Activated CD8-positive, alpha-beta T cell treated with anti-CD3 and anti-CD28 coated beads, Interleukin-2, amount 10 ng/mL, durations not matched to agents 7 days and 5 days (primary cell): ENCODE data around the gene JAK3. TPM values are rescaled to one million over a fixed set of nuclear protein-coding genes. Genes with fewer than 3 reads are reported as not detected.
A peak's percentile ranks its signal among the peaks of the same experiment; 100 is the strongest.

ENCODE experiments used
- ATAC-seq: fragments of 150-1000 bp; cut with Tn5 transposase; one replicate; pipeline ENCODE4 v1.10.0; 2021; ENCODE audit warnings: moderate library complexity
- CTCF ChIA-PET: fragments of 350-600 bp; sonication (Branson Sonifier 250); formaldehyde crosslinking; loops from one replicate; lab custom pipeline; 2021; ENCODE audit warnings: antibody characterized with exemption; lab: Charles Lee
- POLR2A ChIA-PET: fragments of 350-600 bp; sonication (Branson Sonifier 250); formaldehyde crosslinking; loops from one replicate; lab custom pipeline; 2021; ENCODE audit warnings: antibody characterized with exemption; lab: Charles Lee
- DNase-seq: peaks from one replicate; pipeline ENCODE4 v3.0.0-alpha.2; 2020
- H3K27ac Mint-ChIP-seq: one replicate; pipeline ENCODE4 v1.8.0; 2021; ENCODE audit warnings: mild to moderate bottlenecking, mixed read lengths
- H3K27me3 Mint-ChIP-seq: one replicate; pipeline ENCODE4 v1.8.0; 2021; ENCODE audit warnings: low read depth, mixed read lengths
- H3K36me3 Mint-ChIP-seq: one replicate; pipeline ENCODE4 v1.8.0; 2021; ENCODE audit warnings: low read depth, mixed read lengths
- H3K4me1 Mint-ChIP-seq: one replicate; pipeline ENCODE4 v1.8.0; 2021; ENCODE audit warnings: low read depth, mixed read lengths
- H3K4me3 Mint-ChIP-seq: one replicate; pipeline ENCODE4 v1.8.0; 2021; ENCODE audit warnings: mild to moderate bottlenecking, mixed read lengths
- H3K9me3 Mint-ChIP-seq: one replicate; pipeline ENCODE4 v1.8.0; 2022; ENCODE audit warnings: mixed read lengths; ENCODE audit not compliant: insufficient read depth
- total RNA-seq, 2 experiments: library from RNA; stranded (reverse); gene quantifications; one replicate each; pipeline ENCODE4 v1.2.3, GENCODE V29; 2021

JAK3 gene
- total RNA-seq, 2 experiments from 2014 or later, result 125 to 127 TPM

DNA sequence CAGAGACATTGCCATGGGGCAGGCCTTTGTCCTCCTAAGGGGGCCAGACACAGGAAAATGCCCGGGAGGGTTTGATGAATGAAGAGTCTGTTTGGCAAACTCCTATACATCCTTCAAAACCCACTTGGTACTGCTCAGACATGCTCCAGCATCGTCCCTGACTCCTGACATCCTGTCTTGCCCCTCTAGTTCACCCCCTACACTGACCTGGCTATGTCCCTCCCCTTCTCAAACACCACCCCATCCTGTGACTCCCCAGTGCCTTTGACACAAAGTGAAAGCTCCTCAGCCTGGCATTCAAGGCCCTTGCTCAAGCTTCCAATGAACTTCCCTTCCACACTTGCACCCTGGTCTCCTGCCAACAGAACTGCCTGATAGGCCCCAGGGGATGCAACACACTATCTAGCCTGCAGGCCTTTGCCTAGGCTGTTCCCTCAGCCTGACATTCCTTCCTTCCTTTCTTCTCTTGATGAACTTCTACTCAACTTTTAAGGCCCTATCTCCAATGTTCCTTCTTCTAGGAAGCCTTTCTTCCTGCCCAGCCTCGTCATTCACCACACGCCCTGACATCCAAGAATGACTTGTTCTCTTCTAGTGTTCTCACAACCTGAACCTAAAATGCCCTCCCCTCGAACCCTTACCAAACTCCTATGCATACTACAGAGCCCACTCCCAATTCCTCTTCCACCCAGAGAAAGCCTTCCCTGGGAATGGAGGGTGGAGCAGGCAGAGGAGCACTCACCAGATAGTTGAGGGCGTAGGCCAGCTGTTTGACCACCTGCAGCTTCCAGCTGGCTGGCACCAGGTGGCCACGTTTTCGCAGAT lies 12.4 kb downstream of the JAK3 start:
- DNase-seq, result no peak

DNA sequence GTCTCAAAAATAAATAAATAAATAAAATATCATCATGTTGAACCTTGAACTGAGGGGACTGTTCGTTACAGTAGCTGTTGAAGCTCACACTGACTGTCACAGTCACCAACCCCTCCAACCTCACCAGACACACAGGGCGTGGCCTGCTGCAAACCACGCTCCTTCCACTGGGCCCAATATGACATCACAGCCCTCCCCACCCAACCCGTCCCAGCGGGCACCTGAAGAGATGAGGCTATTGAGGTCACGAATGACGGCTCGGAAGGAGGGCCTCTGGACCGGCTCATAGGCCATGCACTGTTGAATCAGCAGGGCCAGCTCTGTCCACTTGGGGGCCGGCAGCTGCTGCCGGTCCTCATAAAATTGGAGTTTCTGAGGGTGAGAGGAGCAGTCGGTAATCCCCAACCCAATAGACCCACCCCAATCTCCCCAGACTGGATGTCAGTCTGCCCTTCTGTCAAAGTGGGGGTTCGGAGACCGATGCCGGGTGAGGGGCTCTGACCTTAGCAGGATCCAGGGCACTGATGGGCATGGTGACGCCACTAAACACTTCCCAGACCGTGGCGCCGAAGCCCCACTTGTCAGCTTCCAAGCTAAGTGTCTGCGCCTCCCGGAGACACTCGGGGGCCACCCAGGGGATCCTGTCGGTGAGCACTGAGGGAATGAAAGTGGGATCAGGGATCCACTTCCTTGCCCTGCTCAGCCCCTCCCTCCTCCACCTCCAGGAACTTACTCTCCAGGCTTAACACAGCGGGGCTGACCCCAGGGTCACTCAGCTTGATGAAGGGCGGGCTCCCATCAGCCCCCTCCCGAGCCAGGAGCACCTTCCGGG lies 13.2 kb downstream of the JAK3 start:
- CTCF ChIA-PET, result interaction anchor here (1.2 kb wide), 1 partner anchor 16 kb away, joined by 3 read pairs; no protein-coding TSS in a partner anchor
- DNase-seq, result no peak
- POLR2A ChIA-PET, result interaction anchor here (1.3 to 2.5 kb wide), 2 partner anchors 10 to 12 kb away, joined by 3 to 12 read pairs; partner anchors contain the start of gene JAK3
- ATAC-seq, result no peak
- peaks cover 79% of the 10 kb centered on the region for H3K36me3 Mint-ChIP-seq
- peaks cover 6% of the 10 kb centered on the region for H3K9me3 Mint-ChIP-seq
- no peaks in the 10 kb centered on the region for H3K27me3 Mint-ChIP-seq
- no peak overlapping the region for H3K4me3 Mint-ChIP-seq
- H3K27ac Mint-ChIP-seq, result no peak overlapping the region
- H3K4me1 Mint-ChIP-seq, result peaks cover 12% of the 10 kb centered on the region

More for the DNA sequence above, 12.4 kb downstream of the JAK3 start:
- ChIA-PET POLR2A (interaction anchor here (1.2 to 2.5 kb wide), 3 partner anchors 11 to 22 kb away, joined by 3 to 12 read pairs (median 3); partner anchors contain the start of gene JAK3), CTCF (no interaction called here)
- peak overlapping the region; percentile 51 for H3K27ac Mint-ChIP-seq
- H3K27me3 Mint-ChIP-seq, result no peaks in the 10 kb centered on the region
- H3K4me1 Mint-ChIP-seq, result peaks cover 12% of the 10 kb centered on the region
- peaks cover 79% of the 10 kb centered on the region for H3K36me3 Mint-ChIP-seq
- H3K4me3 Mint-ChIP-seq, result no peak overlapping the region
- H3K9me3 Mint-ChIP-seq, result peaks cover 6% of the 10 kb centered on the region
- no peak for ATAC-seq

DNA sequence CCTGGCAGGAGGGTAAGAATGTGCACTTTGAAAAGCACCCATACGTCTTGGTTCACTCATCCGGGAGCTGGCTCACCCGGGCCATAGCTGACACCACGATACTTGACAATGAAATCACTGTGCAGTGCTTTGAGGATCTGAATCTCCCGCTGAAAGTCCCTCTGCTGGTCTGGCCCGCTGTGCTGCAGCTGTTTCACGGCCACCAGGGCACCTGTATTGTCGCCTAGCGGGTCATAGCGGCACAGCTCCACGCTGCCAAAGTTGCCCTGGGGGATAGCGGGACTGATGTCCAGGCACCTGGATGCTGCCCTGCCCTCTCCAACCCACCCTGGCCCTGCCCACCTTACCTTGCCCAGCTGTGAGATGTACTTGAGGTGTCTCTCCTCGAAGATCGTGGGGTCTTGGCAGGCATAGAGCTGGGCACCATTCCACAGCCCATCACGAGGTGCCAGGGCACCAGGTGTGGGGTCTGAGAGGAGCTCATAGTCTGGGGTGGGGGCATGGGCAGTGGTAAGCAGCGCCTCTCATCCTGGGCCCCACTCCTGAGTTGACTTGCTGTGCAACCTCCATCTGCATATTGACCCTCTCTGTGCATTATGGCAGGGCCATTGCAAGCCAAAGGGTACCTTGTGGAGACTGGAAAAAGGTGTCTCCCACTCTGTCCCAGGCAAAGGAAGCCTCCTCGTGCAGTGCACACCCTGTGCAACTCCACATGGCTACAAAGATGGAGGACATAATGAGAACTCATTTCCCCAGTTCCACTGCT lies 15.2 kb downstream of the JAK3 start:
- H3K27me3 Mint-ChIP-seq, result no peaks in the 10 kb centered on the region
- no peak for ATAC-seq
- peaks cover 74% of the 10 kb centered on the region for H3K36me3 Mint-ChIP-seq
- H3K27ac Mint-ChIP-seq, result no peak overlapping the region
- peaks cover 6% of the 10 kb centered on the region for H3K9me3 Mint-ChIP-seq
- no peak overlapping the region for H3K4me3 Mint-ChIP-seq
- H3K4me1 Mint-ChIP-seq, result peaks cover 14% of the 10 kb centered on the region
- ChIA-PET POLR2A (interaction anchor here (0.8 to 1.2 kb wide), 2 partner anchors 13 to 17 kb away, joined by 3 to 5 read pairs; no protein-coding TSS in a partner anchor), CTCF (no interaction called here)
- DNase-seq, result no peak

DNA sequence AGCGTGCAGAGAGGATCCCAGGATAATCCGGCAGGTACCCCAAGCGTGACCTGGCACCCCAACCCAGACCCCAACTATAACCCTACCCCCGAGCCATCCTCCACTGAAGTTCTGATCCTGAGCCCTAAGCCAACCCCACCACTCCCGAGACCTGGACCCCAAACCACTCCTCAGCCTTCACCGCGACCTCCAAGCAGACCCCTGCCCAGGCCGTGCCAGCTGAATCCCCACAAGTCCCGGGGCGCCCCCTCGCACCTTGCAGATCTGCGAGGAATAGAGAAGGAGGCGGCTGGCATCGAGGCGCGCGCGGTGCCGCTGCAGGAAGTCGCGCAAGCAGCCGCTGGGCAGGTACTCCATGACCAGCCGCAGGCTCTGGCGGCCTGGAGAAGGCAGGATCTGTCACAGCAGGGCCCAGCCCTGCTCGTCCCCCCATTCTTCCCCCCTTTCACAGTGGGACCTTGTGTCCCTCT lies 16.3 kb downstream of the JAK3 start:
- ChIA-PET CTCF (no interaction called here), POLR2A (interaction anchor here (0.7 kb wide), 1 partner anchor 10 kb away, joined by 4 read pairs; the partner anchor contains the start of gene INSL3)
- no peaks in the 10 kb centered on the region for H3K27me3 Mint-ChIP-seq
- H3K4me1 Mint-ChIP-seq, result peaks cover 14% of the 10 kb centered on the region
- H3K27ac Mint-ChIP-seq, result no peak overlapping the region
- H3K9me3 Mint-ChIP-seq, result peaks cover 6% of the 10 kb centered on the region
- DNase-seq (no peak), ATAC-seq (no peak)
- peaks cover 71% of the 10 kb centered on the region for H3K36me3 Mint-ChIP-seq
- no peak overlapping the region for H3K4me3 Mint-ChIP-seq

DNA sequence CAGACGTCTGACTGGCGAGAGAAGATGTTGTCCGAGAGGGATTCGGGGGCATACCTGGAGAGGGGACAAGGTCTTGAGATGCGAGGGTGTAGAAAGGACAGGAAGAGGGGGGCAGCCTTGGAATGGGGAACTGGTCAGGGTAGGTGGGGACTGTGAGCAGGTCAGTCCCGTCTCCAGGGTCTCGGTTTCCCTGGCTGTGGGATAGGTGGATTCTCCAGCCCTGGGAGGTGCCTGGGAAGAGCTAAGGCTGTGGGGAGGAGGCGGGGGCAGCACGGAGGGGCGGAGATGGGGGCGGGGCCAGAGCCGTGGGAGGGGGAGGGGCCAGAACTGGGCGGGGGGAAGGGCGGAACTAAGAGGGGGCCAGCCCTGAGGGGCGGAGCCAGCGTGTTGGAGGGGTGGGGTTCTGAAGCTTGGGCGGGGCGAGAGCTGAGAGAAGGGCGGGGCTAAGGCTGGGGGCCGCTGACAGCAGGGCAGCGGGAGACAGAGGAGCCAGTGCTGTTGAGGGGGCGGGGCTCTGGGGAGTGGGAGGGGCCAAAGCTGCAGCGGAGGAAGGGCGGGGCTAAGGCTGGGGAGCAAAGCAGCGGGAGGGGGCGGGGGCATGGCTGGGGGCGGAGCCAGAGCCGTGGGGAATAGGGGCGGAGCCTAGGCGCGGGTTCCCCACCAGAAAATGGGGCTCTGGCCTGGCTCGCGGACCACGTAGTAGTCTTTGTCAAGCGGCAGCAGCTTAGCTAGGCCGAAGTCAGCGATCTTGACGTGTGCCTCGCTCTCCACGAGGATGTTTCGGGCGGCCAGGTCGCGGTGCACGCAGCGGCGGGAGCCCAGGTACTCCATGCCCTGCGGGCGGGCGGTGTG lies 17.0 kb downstream of the JAK3 start:
- Mint-ChIP-seq H3K27ac (no peak overlapping the region), H3K27me3 (no peaks in the 10 kb centered on the region), H3K36me3 (peaks cover 66% of the 10 kb centered on the region), H3K9me3 (peaks cover 6% of the 10 kb centered on the region), H3K4me1 (peaks cover 14% of the 10 kb centered on the region), H3K4me3 (no peak overlapping the region)
- ATAC-seq (peak; percentile 62), DNase-seq (peak; percentile 54)
- CTCF ChIA-PET, result no interaction called here
- POLR2A ChIA-PET, result interaction anchor here (0.7 kb wide), 1 partner anchor 9 kb away, joined by 4 read pairs; the partner anchor contains the start of gene INSL3

DNA sequence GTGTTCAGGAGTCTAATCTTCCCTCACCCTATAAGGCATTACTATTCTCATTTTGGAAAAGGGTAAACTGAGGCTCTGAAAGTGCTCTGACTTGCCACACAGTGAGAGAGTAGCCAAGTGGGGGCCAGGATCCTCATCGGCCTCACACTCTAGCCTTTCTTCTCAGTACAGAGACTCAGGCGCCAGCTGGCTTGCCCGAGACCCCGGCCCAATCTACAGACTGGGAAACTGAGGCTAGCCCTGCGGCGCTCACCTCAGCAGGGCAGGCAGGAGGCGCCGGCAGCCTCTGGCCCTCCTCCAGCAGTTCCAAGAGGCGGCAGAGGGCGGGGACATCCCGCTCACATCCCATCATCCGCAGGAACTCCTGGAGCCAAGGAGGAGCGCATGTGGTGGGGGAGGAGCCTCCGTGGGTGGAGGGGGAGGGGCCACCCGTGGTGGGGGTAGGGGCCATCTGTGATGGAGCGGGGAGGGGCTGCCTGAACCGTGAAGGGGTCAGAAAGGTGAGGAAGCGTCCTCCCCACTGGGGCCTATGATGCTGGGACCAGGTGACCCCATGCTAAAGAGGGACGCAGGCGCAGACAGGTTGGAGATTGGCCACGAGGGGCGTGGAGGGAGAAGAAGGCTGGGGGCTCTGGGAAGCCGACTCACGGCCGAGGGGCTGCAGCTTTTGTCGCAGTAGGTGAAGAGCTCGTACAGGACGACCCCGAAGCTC lies 17.8 kb downstream of the JAK3 start:
- no peaks in the 10 kb centered on the region for H3K27me3 Mint-ChIP-seq
- H3K4me1 Mint-ChIP-seq, result peaks cover 7% of the 10 kb centered on the region
- H3K36me3 Mint-ChIP-seq, result peaks cover 61% of the 10 kb centered on the region
- no peak for ATAC-seq
- no peak overlapping the region for H3K27ac Mint-ChIP-seq
- no peak for DNase-seq
- CTCF ChIA-PET, result no interaction called here
- H3K4me3 Mint-ChIP-seq, result no peak overlapping the region
- POLR2A ChIA-PET, result no interaction called here
- peaks cover 6% of the 10 kb centered on the region for H3K9me3 Mint-ChIP-seq

DNA sequence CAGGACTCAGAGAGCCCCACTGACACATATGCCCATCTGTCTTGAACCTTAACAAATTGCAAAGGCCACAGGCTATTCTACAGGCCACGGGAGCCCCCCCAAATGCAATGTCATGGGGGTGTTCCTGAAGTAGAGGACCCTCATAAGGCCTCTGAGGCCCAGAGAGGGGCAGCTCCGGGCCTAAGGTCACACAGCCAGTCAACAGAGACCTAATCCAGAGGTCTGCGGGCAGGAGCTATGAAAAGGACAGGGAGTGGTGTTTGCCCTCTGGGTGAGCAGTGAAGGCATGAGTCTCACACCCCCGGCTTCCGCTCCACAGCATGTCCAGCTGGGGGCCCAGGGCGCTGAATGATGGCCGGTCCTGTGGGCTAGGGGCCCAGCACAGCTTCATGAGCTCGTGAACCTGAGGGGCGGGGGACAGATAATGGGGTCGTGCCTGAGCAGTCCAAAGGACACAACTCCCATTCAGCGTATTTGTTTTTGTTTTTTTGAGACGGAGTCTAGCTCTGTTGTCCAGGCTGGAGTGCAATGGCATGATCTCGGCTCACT lies 21.2 kb downstream of the JAK3 start:
- CTCF ChIA-PET, result no interaction called here
- Mint-ChIP-seq H3K36me3 (peaks cover 35% of the 10 kb centered on the region), H3K27ac (no peak overlapping the region), H3K4me3 (no peak overlapping the region), H3K4me1 (peaks cover 2% of the 10 kb centered on the region), H3K27me3 (no peaks in the 10 kb centered on the region), H3K9me3 (no peaks in the 10 kb centered on the region)
- ATAC-seq, result no peak
- POLR2A ChIA-PET, result no interaction called here
- DNase-seq, result no peak

DNA sequence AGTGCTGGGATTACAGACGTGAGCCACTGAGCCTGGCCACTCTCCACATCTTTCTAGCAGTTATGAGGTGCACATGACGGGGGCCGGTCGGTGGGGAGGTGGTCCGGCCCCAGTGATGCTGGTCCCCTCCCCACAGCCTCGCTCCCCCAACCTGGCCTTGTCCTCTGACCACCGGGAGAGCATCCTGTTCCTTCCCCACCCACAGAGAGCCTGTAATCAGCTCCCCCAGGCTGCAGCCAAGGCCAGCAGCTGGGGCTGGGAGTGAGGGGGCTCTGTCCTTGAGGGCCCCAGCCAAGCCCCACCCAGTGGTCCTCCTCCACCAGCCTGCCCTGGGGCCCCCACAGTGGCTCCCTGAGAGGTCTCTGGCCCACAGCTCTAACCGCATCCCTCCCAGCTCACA lies 23.4 kb downstream of the JAK3 start:
- H3K27me3 Mint-ChIP-seq, result no peaks in the 10 kb centered on the region
- peaks cover 2% of the 10 kb centered on the region for H3K4me1 Mint-ChIP-seq
- CTCF ChIA-PET, result no interaction called here
- POLR2A ChIA-PET, result interaction anchor here (1.0 to 1.4 kb wide), 5 partner anchors 11 to 35 kb away, joined by 3 read pairs; partner anchors contain the start of gene RPL18A
- H3K9me3 Mint-ChIP-seq, result no peaks in the 10 kb centered on the region
- ATAC-seq, result no peak
- no peak for DNase-seq
- H3K4me3 Mint-ChIP-seq, result no peak overlapping the region
- no peak overlapping the region for H3K27ac Mint-ChIP-seq
- H3K36me3 Mint-ChIP-seq, result peaks cover 18% of the 10 kb centered on the region

DNA sequence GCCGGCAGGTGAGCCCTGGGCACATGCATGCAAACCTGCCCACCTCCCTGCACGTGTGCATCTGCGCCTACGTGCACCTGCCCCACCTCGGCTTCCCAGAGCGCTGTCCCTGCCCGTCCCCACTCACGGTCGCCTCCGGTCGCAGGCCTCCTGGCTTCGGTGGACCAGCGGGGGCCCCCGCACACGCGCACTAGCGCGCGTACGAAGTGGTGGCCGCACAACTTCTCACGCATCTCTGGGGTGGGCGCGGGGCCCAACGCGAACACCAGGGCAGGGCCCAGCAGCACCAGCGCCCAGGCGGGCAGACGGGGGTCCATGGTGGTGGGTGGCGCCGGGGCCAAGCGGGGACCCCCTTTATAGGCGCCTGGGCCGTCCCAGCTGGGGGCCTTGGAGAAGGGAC lies 26.6 kb downstream of the JAK3 start, which contains the start of gene INSL3:
Gene INSL3, minus strand, starts transcription at position 330 of the 400 bp plus-strand sequence. Its CDS starts 13 bp downstream, at position 317.
- DNase-seq, result no peak
- POLR2A ChIA-PET, result interaction anchor here (1.2 kb wide), 1 partner anchor 10 kb away, joined by 4 read pairs; no protein-coding TSS in a partner anchor
- Mint-ChIP-seq H3K9me3 (no peaks in the 10 kb centered on the region), H3K4me1 (no peaks in the 10 kb centered on the region), H3K27me3 (no peaks in the 10 kb centered on the region), H3K36me3 (peaks cover 7% of the 10 kb centered on the region), H3K4me3 (no peak within 1 kb of the TSS), H3K27ac (no peak within 1 kb of the TSS)
- CTCF ChIA-PET, result no interaction called here
- no peak for ATAC-seq
